CD4-positive, alpha-beta T cell treated with Interleukin-15 for 4 hours (primary cell): ENCODE data around the gene TIMELESS.
"Not testable (repeated sequence)": the region's sequence is repeated elsewhere in the genome, so short reads cannot be mapped to it uniquely, and the experiment has no call there.

Source experiments
- DNase-seq: peaks from one replicate; pipeline ENCODE4 v3.0.0-alpha.2; 2020; ENCODE audit warnings: low spot score

The TIMELESS gene

DNA sequence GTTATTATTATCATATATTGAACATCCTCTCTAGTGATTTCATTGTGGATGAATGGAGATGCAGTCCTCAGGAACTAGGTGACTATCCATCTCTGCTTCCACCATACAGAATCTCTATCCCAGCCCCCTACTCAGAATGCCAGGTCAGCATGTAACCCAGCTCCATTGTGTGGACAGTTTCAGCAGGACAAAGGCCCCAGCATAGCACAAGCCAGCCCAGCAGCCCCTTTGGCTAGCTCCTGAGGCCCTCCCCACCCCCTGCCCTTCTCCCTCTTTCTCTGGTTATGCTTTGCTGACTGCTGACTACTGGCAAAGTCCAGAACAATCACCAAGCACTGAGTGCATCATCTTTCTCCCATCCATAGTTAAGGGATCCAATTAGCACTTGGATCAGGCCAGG, 13.3 kb upstream of the TIMELESS start:
- DNase-seq, result no peak

DNA sequence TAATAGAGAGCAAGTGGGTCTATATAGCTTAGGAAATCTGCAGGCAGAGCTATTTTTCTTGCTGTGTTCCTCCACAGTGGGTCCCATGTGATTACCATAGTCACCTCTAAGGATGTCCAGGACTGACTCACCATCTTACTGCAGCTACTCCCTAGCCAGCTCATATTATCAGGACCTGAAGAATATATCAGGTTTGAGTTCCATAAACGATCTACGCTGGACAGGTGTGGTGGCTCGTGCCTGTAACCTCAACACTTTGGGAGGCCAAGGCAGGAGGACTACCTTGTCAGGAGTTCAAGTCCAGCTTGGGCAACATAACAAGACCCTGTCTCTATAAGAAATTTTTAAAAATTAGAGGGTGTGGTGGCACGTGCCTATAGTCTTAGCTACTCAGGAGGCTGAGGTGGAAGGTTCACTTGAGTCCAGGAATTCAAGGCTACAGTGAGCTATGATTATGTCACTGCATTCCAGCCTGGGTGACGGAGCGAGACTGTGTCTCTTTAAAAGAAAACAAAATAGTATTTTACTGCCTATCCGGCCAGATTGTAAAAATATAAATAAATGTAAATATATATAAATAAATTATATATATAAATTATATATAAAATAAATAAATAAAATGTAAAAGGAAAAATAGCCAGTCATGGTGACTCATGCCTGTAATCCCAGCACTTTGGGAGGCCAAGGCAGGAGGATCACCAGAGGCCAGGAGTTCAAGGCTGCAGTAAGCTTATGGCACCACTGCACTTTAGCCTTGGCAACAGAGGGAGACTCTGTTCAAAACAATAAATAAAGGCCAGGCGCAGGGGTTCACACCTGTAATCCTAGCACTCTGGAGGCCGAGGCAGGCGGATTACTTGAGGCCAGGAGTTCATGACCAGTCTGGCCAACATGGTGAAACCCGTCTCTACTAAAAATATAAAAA, 12.3 kb upstream of the TIMELESS start:
- no peak for DNase-seq

DNA sequence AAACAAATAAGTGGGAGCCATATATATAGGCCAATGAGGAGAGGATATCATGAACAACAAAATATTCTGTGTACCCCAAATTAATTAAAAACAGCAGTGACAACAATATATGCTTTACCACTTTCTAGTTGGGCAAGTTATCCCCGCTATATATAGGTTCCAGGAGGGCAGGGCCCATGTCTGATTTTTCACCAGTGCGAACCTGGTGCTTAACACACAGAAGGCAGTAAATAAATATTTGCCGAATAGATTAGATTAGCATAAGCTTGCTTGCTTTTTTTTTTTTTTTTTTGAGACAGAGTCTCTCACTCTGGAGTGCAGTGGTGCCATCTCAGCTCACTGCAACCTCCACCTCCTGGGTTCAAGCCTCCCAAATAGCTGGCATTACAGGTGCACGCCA, 8.6 kb upstream of the TIMELESS start:
- DNase-seq, result no peak

DNA sequence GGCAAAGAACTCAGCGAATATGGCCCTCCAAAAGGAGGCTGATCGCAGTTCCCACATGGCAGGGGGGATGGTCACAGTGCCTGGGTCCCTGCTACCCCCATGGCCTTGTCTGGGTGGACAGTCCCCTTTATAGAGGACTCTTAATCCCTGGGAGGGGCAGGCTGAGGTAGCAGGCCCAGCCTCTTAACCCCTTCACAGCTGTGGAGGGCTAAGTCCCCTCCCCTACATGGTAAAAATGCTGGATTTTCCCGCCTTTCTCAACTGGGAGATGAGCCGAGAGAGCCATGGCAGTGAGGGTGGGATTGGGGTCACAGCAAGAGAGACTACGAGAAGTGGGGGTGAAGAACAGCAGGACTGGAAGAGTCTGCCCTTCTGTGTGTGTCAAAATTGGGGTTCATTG, 5.3 kb upstream of the TIMELESS start, which contains the start of gene MIP:
MIP (minus strand) TSS at position 101 of the 400 bp plus-strand sequence; CDS start at position 57, 44 bp downstream.
- no peak for DNase-seq

DNA sequence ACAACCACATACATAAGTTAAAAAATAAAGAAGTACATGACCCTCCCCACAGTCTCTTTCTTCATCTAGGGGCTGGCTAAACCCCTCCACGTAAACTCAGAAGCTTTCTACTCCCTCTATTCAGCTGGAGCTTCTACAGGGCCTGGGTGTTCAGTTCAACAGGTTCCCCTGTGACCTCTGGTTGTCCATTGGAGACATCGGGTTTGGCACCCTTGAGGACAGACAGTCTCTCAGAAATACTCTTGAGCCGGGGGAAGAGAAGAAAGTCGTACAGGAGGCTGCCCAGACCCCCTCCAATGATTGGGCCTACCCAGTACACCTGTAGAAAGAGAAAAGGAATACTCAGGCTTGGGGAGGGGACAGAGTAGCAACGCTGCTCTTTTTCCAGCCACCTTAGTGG, 1.9 kb upstream of the TIMELESS start:
- no peak for DNase-seq

DNA sequence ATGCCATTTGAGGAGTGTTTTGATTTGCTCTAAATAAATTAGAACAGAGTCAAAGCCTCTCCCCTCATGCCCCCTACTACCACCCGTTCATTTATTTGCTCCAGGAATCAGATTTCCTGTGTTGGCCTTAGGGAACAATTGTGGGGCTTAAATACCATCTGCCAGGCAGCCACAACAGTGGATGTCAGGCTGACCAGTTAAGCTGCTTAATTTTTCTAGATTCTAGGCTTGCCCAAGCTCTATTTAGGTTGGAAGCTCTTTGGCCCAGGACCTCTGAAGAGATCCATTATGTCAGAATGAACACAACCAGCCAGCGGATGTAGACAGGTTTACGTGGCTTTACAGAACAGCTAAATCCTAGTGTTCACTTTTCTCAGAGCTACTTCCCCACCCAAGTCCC, 1.0 kb upstream of the TIMELESS start:
- no peak for DNase-seq

DNA sequence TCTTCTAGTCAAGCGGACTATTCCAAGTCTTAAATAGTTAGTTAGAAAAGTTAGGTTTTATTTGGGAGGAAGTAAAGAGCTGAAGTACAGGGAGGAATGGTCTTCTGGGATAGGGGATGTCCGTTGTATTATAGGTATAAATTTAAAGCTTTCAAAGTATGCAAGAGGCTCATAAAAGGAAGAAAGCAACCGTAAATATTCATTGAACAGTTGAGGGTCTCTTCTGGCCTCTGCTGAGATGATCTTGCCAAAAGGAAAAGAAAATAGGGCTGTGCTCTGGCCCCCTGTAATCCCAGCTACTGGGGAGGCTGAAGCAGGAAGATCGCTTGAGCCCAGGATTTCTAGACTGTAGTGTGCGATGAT, 377 bp upstream of the TIMELESS start:
- no peak for DNase-seq

DNA sequence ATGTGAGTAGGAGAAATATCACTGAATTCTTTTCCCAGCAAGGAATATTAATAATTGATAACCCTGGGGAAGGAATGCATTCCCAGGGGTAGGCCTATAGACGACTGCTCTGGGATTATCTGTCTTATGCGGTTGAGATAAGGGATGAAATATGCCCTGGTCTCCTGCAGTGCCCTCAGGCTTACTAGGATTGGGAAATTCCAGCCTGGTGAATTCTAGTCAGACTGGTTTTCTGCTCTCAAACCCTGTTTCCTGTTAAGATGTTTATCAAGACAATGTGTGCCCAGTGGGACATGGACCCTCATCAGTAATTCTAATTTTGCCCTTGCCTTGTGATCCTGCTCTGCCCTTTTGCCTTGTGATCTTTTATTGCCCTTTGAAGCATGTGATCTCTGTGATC, 6.0 kb downstream of the TIMELESS start:
- DNase-seq, result not testable (repeated sequence)

DNA sequence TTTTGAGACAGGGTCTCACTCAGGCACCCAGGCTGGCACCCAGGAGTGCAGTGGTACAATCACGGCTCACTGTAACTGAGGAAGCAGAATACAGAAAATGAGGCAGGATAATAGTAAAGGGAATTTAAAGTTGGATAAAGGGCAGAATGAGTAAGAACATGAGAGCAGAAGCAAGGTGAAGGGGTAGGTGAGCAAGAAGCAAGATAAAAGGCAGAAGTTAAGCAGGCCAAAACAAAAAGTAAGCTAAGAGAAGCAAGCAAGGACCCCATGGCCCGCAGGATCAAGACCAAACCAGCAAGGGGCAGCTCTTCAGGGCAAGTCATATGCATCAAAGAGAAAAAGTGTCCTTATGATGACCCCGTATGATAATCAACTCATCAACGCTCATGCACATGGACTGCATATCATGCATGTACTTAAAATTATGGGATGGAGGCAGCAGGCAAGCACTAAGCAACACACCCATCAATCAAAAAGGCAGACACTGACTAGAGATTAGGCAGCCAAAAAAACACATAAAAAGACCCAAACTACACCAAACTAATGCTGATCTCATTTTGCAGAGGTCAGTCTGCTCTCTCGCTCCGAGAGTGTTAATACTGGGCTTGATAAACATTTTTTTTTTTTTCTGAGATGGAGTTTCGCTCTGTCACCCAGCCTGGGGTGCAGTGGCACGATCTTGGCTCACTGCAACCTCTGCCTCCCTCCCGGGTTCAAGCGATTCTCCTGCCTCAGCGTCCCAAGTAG, 11.6 kb downstream of the TIMELESS start:
- DNase-seq, result no peak

DNA sequence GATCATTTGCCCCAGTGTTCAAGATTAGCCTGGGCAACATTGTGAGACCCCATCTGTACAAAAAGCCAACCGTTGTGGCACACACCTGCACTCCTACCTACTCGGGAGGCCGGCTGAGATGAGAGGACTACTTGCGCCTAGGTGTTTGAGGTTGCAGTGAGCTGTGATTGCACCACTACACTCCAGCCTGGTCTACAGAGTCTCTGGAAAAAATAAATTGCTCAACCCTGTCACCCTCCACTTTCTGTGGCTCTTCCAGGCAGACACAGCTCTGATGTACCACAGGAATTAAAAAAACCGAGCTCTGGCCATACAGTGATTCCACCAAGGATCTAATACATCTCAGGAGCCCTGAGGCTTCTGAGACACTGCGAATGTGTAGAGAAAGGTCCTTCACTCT, 14.4 kb downstream of the TIMELESS start:
- no peak for DNase-seq

DNA sequence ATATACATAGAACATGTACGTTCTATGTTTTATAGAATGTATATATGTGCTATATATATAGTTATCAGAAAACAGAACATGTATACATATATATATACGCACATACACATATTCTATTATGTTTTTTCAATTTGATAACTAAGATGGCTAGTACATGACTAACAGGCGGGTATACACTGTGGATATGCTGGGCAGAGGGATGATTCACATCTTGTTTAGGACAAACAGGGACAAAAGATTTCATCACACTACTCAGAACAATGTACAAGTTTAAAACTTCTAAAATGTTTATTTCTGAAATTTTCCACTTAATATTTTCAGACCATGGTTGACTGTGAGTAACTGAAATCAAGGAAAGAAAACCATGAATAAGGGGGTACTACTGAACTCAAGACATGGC, 17.4 kb downstream of the TIMELESS start:
- no peak for DNase-seq

DNA sequence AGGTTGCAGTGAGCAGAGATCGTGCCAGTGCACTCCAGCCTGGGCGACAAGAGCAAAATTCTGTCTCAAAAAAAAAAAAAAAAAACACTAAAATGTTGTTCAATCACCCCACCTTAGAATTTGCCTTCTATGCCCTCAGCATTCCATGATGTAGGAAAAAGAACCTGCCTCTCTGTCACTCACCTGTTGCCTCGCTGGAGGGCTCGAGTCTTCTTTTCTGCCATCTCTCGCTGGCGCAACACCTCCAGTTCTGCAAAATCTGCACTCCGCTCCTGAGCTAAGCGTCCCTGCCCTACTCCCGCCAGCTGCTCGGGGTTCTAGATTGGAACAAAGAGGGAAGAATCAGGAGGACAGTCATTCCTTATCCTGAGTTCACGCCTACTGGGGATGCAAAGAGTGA, 17.9 kb downstream of the TIMELESS start:
- DNase-seq, result no peak

DNA sequence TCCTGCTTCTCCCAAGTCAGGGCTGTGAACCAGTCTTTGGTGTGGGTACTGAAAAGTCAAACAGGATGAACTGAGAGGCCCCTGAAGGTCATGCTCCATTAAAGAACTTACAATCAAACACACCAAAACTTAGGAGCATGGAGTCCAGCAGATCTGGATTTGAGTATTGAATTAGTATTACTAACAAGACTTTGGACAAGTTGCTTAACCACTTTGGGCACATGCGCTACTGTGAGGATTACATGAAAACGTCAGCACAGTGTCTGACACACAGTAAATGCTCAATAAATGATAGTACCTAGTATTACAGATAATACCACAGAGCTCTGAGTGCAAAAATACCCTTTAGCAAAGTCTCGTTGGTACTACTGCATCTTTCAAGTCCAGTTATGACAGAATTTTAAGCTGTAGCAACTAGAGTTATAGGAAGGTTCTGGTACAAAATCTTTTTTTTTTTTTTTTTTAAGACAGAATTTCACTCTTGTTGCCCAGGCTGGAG, 23.2 kb downstream of the TIMELESS start:
- no peak for DNase-seq

DNA sequence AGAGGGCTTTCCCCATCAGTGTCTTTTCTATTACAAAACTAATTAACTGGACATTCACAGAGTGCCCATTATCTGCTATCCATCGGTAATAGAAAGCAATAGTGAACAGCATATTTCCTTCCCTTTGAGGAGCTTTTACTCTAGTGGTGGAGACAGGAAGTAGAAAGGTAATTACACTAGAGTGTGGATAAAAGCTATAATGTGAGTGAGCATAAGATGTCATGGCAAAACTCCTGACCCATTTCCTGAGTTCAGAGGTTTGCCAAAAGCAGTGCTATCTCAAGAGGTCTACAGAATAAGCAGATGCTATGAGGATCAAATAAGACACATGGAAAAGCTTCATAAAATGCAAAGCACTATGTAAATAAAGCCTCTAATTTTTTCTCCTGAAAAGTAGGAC, 24.0 kb downstream of the TIMELESS start:
- DNase-seq, result no peak

DNA sequence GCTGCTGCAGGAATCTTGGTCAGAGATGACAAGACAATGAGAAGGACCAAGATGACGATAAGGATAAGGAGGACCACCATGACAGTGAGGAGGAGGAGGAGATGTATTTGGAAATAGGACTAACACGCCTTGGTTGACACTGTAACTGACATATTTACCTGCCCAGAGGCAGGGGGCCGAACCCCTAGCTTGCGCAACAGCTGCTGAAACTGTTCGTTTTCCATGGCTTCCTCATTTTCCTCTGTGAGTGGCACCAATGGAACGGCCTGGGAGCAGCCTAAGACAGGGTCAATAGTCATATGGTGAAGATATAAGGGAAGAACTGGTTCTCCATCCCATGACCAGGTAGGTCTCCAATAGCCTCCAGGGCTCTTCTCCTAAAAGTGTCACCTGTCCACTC, 28.8 kb downstream of the TIMELESS start:
- no peak for DNase-seq

DNA sequence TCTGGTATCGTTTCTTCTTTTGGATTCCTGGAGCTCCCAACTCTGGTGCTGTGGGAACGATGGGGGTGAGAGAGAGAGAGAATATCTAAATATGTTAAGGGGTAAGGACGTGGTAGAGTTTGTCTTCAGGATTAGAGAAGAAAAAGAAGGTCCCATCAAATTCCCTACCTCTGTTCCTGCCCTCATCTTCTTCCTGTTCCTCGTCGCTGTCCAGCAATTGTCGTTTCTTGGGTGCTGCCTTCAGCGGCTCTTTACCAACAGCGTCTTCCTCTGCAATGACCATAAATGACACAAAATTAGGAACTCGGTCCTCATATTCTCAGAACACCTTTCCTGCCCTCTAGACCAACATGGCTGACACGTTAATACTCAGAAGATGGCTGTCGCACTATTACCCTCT, 31.5 kb downstream of the TIMELESS start:
- no peak for DNase-seq

DNA sequence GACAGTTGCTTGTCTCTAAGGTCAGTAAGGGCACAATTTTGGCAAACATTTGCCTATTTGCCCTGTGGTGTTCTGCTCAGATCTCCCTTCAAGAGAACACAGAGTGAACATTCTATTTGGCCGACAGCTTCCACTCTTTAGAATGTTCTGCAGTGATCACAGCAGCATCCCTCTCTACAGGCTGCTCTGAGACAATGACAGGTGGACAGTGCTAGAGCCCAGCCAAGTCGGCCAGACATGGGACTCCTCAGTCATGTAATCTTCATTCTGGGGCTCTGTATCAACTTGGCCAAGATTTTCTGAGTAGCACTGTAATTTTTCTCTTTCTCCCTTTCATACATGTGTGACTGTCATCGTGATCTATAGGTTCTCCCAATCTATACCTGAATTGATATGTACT, 34.8 kb downstream of the TIMELESS start:
- DNase-seq, result no peak

DNA sequence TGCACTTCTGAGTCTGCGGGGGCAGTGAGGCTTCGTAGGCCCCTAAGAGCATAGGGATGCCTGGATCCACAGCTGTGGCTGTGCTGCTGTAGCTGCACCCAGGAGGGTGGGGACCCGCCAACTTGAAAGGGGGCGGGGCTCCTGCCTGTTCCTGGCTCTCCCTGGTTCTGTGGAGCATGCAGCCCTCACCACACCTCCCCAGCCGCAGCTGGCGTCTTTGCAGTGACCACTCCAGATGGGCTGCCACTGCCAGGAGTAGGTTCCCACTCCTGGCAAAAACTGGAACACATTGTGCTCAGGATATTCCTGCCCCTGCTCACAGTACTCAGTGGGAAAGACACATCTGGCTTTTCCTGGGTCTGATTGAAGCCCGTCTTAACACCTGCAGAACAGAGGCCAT, 35.8 kb downstream of the TIMELESS start:
- no peak for DNase-seq

DNA sequence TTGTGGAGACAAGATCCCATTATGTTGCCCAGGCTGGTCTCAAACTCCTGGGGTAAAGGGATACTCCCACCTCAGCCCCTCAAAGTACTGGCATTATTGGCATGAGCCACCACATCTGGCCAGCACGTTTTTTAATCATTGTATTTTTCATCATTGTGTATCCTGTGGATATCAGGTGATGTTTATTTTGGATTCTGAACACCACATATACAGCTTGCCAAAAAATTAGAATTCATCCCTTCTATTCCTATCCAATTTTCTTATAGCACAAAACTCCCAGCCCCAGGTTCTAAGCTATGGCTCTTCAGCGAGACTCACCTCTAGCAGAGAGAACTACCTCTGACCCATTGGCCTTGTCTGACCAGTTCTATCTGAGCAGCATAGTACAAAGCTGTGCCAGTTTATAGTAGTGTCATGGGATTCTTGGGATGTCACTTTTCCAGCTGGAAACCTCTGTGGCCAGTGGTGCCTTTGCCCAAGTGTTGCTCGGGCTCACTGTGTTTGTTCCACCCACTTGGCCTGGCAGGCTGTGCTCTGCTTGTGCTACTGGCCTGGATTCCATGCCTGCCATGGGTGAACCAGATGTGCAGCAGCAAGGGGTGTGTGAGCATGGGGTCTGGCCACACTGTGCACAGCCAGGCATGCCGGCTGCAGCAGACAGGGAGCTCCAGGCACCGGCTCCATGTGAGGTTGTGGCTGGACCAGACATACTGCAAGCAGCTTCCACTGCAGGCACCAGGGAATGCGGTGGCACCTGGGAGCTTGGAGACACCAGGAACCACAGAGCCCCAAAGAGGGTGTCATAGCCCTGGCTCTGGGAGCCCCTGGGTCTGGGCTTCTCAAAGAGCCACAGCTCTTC, 37.2 kb downstream of the TIMELESS start:
- DNase-seq, result no peak

DNA sequence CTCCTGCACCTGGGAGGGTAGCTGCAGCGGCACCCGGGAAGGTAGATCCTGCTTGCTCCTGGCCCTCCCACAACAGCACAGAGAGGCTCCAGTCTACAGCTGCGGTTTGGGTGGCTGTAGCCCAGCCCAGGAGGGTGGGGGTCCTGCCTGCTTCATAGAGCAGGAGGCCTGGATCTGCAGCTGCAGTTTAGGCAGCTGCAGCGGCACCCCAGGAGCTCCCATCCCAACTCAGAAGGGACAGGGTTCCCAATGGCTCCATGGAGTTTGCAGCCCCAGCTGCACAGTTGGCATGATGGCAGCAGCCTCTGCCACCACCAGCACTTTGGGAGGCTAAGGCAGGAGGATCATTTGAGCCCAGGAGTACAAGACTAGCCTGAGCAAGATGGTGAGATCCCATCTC, 38.5 kb downstream of the TIMELESS start:
- no peak for DNase-seq

DNA sequence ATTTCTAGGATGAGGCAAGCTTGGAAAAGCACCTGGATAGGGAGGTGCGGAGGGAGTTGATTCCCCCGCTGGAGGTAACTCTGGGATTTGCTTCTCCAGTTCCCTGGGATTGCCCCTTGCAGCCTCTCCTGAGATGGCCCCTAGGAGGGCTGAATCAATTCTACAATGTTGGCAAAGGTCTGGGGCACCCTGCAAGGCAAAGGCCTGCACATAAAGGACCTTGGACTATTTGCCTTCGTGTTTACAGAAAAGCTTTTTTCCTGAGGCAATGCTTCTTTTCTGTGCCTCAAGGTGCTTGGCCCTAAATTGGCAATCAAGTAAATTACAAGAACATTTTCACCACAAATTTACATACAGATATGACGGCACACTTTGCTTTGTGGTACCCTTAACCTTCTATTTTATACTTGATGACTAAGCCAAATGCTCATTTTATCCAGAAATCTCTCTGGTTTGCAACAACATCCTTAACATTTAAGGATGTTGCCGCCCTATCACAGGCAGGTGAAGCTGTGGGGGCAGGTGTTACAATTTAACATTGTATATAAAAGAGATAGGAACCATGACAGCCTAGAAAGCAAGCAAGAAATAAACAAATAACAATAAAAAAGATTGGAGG, 40.3 kb downstream of the TIMELESS start:
- no peak for DNase-seq

DNA sequence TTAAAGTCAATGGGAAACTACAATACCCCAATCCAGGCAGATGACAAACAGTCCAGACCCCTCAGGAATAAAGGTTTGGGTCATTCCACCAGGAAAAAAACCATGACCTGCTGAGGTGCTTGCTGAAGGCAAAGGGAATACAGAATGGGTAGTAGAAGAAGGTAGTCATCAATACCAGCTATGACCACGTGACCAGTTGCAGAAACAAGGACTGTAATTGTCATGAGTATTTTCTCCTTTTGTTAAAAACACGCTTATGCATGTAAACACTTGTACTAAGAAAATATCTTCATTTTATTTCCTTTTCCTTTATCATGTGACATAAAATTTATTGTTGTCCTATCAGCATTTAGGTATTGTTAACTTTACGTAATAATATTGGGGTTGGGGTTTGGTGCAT, 45.0 kb downstream of the TIMELESS start:
- not testable (repeated sequence) for DNase-seq
